ENCODE results near the gene PPIE.
"Not testable (repeated sequence)": the region's sequence is repeated elsewhere in the genome, so short reads cannot be mapped to it uniquely, and the experiment has no call there.

The PPIE gene

DNA sequence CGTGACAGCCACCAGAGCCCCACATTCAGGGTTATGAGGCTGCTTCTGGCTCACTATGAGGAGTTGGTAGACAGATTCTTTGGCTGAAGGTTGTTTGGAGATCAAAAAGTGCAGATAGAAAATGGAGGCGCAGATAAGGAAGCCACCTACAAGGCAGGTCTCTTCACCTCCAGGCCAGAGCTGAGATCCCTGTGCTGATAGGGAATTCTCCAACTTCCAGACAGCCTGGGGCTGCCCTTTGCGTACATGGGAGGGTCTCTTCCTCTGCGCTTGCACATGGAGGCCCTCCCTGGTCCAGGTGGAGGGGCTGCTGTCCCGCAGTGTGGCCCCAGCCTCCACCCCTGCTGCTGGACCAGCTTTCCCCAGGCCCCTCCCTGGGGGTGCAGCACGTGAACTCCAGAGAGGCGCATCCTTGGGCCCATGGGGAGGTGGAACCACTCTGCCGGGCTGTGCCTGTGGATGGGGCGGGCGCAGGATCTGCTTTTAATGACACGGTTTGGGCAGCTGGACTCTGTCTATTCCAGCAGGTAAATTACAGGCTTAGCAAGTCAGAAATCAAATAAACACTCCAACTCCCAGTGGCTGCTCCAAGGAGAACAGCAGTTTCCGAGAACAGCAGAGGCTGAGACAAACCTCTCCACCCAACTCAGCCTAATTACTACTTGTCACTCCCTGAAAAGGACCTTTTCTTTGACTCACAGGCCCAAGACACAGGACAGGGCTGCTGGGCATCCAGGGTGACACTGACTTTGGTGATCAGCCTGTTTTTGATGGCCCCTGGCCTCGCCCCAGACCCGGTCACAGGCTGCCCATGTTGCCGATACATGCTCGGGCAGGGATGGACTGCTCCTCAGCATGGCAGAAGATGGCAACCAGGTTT is 20.1 kb downstream of the PPIE start:
- DNase-seq (ENCODE audit: low read depth in 2 of 2) = no peak

DNA sequence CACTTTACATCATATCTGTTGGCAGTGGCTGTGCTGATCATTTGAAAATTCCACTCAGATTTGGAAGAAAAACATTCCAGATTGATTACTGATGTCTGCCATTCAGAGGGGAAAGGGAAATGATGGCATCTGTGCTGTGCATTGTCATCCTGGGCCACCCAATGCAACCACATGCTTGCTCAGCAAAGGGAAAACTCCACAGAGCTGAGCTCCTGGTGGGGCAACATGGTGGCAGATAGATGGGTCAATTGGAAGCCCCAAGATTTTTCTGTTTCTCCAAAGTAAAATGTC is 20.7 kb downstream of the PPIE start:
- DNase-seq (ENCODE audit: low read depth in 2 of 2) = no peak

DNA sequence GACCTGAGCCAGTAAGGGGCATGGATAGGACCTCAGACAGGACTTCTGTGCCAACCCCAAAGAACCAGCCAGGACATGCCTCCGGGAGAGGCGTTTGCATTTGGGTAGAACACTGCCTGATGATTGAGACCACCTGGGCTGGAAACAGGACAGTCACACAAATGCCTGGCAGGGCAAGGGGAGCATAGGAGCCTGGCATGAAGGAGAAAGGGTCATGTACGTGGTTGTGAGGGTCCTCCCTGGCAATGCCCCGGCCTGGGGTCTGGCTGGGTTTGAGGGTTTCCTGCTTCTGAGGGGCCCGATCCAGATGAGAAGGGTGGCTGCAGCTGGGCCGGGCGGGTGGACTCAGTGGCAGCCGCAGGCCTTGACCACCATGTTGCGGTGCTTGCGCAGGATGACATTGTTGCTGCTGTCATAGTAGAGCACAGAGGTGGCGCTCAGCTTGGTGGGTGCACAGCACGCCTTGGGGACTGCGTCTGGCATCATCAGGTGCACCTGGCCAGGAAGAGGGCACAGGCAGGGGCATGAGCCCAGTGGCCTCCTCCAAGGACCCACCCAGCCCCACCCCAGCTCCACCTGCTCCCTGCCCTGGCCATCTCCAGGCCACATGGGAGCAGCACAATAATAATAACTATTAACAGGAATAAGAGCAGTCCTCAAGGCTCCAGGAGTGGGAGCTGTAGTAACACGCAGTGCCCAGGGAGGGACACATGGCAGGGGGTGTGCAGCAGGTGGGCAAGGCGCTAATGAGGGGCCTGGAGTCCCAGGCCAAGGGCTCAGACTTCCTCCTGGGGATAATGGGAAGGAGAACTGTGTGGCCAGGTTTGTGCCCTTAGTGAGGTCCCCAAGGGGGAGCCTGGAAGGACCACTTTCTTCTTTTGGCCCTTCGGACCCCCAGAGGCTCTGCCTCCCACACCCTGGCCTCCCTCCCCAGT is 21.7 kb downstream of the PPIE start:
- no peak for DNase-seq (ENCODE audit: low read depth in 2 of 2)

DNA sequence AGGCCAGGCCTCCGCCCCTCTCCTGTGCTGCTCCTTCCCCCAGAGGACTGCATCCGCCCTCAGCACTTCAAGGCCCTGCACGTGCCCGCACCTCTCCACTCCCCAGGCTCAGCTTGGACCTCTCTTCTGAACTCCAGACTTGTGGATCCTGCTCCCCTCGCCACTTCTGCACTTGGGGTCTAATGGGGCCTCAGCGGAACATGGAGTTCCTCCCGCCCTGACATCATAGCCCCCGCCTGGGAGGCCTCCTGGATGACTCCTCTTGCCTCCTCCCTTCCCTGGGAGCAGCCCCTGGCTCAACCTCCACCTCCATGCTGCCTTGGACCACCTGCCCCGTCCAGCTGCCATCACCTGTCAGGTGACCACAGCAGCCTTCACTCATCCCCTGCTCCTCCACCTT is 22.3 kb downstream of the PPIE start:
- DNase-seq (ENCODE audit: low read depth in 2 of 2) = no peak

DNA sequence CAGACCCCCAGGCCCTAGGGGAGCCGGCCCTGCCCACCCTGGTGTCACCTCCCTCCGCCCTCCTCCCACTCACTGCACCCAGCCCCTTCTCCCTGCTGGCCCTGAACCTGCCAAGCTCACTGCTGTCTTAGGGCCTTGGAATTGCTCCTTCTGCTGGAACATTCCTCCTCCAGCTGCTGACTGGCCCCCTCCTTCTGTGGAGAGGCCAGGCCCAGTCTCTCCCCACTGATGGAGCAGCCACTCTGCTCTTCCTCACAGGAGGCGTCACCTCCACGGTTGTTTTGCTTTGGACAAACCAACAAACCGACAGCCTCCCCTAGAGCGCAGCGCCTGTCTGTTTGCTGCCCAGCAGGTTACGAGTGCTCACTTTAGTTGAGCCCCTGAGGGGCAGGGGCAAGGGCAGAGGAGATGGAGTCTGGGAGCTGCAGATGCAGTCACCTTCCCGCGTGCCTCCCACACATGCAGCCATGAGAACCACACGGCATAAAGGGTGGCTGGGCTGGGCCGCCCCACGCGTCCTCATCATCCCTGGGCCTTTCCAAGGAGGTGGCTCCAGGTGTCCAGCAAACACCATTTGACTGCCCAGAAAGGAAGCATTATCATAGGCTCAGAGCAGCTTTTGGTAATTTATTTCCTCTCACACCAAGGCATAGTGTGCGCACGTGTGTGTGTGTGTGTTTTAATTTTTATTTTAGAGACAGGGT is 23.0 kb downstream of the PPIE start:
- no peak for DNase-seq (ENCODE audit: low read depth in 2 of 2)

DNA sequence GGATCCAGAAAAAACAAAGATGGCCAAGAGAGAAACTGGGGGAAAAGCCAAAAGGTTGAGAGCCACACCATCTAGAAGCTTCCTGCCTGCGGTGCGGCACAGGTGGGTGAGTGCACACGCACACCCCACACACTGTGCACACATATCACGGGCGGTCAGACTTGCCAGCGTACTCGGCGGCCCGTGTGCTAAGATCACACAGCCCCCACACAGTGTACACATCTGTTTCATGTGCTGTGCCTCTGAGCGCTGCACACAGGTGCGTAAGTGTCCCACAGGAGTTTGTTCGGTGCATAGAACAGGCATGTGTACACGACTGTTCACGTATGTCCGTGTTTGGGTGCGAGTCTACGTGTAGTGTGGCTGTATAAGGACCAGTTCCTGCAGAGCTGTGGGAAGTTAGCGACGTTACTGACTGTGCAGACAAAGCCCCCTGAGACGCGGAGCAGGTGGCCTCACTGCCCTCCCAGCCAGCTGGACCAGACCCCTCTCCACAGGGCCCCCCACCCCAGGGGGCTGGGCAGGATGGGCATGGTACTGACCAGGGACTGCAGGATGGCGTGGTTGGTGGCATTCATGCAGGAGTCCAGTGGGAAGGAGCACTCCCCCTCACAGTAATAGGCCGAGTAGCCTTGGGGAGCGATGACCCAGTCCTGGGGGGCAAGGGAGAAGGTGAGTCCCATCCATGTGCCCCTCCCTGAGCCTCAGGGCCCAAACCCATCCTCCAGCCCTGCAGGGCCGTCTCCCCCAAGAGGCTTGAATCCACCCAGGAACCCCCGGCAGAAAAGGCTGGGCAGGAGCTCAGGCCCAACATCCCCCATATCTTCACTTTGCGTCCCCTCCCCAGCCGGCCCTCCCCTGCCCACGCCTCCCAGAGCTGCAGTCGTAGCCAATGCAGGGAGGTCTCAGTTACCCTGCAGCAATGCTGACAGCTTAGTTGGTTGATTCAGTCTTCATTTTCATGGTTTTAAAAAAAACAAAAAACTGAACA is 24.2 kb downstream of the PPIE start:
- no peak for DNase-seq (ENCODE audit: low read depth in 2 of 2)

DNA sequence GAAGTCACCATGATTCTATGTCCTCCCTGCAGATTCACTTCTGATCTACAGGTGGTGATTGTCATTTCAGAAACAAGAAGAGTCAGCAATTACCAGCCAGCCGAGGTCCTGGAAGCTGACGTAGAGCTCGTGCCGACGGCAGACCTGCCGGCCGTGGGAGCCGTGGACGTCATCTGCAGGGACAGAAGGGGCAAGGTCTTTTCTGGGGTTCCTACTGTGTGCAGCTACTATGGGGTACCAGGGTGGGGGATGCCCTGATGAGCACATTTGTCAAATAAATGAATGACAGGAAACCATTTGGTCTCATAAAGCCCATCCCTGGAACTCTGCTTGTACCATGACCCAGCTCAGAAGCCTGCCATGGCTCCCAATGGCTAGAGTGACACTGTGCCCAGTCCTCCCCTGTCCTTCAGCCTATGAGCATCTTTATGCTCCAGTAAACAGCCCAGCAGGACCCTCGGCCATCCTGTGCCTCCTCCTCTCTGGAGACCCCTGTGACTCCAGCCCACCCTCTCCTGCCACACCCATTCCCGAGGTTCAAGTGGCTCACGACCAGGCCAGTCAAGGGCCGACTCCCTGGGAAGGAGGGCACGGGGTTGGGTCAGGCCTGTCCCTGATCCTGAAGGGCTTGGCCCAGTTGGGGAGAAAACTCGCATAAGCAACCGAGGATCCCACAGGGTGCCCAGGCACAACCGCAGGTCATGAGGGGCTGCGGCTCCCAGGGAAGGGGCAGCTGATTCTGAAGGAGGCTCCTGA is 25.1 kb downstream of the PPIE start:
- DNase-seq (ENCODE audit: low read depth in 2 of 2) = not testable (repeated sequence)

DNA sequence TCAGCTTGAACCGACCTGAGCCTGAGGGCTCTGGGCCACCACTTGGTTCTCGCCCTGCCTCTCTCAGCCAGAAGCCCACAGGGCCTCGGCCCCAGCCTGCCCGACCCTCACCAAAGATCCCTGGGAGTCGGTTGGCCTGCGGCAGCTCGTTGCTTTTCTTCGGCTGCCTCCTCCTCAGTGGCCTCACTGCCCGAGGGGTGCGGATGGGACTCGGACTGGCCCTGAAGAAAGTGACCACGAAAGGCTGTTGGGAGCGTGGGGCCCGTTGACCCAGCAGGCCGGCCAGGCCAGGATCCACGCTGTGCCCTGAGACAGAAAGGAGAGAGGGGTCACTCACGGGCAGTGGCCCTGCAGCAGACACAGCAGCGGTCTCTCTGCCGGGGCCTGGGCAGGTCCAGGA is 25.8 kb downstream of the PPIE start:
- DNase-seq (ENCODE audit: low read depth in 2 of 2) = not testable (repeated sequence)

DNA sequence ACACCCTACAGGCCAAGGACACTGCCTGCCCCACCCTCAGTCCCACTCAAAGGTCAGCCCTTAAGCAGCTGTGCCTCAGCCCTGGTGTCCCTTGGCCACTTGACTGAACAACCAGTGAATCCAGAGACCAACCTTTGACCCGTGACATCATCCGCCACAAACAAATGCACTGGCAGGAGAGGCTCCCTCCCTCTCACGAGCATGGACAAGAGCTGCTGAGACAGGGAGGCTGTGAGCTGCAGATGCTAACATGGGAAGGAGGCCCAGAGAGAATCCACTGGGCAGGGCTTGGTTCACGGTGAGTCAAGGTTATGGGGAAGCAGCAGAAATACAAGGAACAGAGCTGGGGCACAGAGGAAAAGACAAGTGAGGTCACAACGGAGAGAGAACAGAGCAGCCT is 27.8 kb downstream of the PPIE start:
- not testable (repeated sequence) for DNase-seq (ENCODE audit: low read depth in 2 of 2)

DNA sequence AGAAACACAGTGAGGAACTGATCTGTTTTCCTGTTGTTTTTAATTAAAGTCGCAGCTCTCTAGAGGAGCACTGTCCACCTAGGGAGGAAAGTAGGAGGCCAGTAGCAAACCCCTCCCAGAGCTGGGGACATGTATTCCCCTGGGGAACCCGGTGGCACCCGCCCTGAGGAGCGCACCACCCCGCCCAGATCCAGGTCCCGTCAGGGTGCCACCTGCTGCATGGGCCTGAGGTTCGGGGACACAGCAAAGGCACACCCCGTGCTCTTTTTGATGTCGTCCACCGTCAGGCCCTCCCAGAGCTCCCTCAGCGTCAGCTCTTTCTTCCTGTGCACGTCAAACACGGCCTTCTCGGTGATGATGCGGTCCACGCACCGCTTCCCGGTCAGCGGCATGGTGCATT is 30.8 kb downstream of the PPIE start:
- not testable (repeated sequence) for DNase-seq (ENCODE audit: low read depth in 2 of 2)

DNA sequence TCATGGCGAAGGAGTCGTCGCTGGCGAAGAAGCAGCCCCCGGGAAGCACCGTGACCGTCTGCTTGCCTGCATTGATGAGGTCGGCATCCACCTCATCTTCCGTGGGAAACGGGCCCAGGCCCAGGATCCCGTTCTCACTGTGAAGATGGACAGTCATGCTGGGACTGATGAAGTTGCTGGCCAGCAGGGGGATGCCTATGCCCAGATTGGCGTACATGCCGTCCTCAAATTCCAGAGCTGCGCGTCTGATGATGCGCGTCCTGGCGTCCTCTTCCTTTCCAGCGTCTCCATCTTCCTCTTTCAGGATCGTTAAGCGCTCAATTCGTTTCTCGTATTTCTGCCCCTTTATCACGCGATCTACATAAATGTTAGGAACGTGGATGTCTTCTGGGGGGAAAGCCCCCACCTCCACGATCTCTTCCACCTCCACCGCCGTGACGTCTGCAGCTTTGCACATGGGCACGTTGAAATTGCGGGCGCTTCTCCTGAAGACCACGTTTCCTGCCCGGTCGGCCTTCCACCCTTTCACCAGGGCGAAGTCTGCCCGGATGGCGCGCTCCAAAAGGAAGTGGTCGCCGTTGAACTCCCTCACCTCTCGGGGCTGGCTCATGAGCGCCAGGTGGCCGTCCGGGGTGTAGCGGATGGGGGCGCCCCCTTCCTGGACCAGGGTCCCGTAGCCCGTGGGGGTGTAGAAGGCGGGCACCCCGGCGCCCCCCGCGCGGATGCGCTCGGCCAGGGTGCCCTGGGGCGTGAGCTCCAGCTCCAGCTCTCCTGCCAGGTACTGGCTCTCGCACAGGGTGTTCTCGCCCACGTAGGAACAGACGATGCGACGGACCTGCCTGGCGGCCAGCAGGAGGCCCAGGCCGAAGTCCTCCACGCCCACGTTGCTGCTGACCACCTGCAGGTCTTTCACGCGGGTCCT is 31.7 kb downstream of the PPIE start:
- DNase-seq (ENCODE audit: low read depth in 2 of 2) = peak in 1 of 2 donors; percentile 30

DNA sequence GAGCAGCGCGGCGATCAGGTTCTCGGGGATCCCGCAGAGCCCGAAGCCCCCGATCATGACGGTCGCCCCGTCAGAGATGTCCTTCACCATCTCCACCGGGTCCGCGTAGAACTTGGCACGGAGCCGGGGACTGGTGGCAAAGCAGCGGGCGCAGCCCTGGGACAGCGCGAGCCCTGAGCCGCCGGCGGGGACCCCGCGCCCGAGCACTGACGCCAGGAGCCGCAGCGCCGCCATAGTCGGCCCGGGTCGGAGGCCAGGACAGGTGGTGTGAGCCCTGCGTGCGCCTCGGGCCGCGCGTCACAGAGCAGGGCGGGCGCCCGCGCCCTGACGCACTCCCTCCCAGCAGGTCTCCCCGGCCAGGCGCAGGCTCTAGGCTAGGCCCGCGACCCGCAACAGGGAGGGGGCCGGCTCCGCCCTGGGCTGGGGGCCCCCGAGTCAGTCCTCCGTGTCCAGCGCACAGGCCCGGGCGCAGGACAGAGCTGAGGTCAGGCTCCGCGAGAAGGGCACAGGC is 32.4 kb downstream of the PPIE start, which contains the start of gene OXCT2:
TSS of gene OXCT2 (minus strand) at position 327 of the 511 bp plus-strand sequence. CDS start at position 234, 93 bp downstream.
- DNase-seq (ENCODE audit: low read depth in 2 of 2) = not testable (repeated sequence)

DNA sequence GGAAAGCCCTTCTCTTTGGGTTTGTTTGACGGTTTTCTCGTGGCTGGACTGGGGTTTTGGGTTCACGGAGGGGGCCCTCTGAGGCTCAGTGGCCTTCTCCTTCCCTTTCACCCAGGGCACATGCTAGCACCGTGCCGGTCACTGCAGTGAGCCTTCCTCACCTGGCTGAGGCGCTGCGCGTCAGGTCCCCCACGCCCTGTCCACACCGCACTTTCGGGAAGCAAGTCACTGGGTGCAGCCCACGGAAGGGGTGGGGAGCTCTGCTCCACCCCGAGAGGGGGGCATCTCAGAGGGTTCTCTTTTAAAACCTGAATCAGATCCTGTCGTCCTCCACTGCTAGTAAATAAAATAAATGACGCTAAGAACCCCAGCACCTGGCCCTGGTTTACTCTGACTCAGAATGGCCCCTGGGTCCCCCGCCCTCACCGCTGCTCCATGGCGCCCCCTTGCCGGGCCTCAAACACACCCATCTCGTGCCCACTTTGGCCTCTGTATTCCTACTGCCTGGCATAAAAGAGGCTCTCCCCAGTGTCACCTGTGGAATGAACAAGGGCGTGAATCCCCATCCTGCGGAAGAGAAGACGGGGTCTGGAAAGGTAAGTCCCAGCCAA is 34.8 kb downstream of the PPIE start:
- not testable (repeated sequence) for DNase-seq (ENCODE audit: low read depth in 2 of 2)

DNA sequence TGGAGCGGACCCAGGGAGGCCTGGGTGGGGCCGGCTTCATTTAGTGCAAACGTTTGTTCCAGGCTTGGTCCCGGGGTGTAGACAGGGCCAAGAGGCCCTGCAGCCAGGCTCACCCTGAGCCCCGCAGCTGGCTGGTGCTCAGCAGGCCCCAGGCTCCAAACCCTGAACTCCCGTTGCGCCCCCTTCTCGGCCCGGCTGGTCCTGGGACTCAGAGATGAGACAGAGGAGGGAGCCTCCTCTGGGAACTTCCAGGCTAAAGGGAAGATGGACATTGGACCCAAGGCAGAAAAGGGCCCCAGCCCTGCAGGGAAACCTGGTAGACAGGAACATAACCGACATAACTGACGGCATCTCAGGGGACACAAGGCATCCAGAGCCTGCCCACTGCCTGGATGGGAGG is 36.5 kb downstream of the PPIE start:
- not testable (repeated sequence) for DNase-seq (ENCODE audit: low read depth in 2 of 2)

DNA sequence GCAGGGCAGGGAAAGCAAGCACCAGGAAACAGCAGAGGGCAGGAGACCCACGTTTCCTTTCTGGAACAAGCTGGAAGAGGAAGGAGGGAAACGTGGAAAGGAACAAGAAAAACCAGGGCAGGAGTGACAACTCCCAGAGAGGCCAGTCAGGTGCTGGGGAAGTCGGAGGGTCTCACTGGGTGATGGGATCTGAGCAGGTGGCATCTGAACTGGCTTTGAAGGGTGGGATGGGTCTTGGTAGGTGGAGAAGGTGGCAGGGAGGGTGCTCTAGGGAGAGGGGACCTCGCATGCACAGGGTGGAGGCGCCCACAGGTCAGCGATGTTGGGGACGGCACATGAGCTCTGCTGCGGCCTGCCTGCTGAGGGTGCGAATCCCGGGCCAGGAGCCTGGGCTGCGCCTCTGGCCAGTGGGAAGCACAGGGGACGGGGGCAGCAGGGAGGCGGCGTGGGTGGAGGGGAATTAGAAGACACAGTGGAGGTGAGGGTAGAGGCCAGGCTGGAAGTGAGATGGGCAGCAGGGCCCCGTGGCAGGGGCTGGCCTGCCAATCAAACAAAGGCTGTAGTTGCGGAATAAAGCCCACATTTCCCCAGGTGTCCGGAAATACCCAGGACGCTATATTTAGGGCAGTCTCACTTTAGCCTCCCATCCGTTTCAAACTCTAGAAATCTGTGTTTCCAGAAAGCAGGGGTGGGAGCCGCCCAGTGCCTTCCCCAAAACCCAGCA is 37.2 kb downstream of the PPIE start:
- DNase-seq (ENCODE audit: low read depth in 2 of 2) = not testable (repeated sequence)

DNA sequence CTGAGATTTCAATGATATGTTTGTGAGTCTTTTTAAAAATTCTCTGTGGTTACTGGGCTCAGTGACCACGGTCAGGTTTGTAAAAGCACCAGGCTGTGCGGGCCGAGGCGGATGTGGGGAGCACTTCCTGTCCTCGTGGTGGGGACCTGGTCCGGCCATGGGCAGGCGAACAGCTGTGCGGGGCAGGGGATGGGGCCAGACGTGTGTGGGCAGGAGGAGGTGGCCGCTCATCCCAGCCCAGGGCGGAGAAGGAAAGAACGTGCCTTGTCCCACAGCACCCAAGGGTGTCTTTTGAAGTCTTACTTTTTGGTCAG is 37.7 kb downstream of the PPIE start:
- no peak for DNase-seq (ENCODE audit: low read depth in 2 of 2)

DNA sequence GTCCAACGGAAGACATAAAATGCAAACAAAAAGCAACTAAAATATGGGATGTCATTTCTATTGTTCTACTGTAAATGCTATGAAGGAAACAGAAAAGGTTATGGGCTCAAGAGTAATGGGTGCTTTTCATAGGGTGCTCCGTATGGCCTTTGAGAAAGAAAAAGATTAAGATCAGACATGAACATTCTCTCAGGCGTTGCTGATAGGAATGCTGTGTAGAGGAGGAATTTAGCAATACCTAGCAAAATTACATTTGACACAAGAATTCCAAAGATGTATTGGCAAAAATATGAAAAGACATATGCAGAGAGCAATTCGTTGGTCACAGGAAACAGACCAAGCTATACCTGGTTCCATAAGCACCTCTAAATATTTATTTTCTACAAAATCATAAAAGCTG is 38.2 kb downstream of the PPIE start:
- no peak for DNase-seq (ENCODE audit: low read depth in 2 of 2)

DNA sequence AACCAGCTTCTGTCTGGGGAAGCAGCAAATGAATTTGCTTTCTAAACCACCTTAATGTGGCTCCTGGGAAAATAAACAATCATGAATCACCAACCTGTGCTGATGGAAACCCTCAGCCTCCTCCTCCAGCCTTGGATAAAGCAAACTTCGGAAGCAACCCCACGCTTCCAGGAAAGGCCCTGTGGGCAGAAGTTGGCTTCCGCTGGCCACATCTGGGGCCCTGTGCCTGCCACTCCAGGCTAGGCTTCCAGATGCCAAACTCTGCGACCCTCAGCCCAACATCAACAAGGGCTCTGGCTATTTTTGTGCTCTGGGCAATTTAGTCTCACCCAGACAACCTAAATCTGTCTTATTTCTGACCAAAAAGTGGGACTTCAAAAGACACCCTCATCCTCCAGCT is 38.6 kb downstream of the PPIE start:
- DNase-seq (ENCODE audit: low read depth in 2 of 2) = no peak
